IPS-NIHi11 (cell line): ENCODE results near the gene LAMA2.

Source experiments
- DNase-seq: peaks from one replicate; pipeline ENCODE4 v3.0.0; 2012; ENCODE audit warnings: mixed read lengths, low spot score

LAMA2 gene, protein sequence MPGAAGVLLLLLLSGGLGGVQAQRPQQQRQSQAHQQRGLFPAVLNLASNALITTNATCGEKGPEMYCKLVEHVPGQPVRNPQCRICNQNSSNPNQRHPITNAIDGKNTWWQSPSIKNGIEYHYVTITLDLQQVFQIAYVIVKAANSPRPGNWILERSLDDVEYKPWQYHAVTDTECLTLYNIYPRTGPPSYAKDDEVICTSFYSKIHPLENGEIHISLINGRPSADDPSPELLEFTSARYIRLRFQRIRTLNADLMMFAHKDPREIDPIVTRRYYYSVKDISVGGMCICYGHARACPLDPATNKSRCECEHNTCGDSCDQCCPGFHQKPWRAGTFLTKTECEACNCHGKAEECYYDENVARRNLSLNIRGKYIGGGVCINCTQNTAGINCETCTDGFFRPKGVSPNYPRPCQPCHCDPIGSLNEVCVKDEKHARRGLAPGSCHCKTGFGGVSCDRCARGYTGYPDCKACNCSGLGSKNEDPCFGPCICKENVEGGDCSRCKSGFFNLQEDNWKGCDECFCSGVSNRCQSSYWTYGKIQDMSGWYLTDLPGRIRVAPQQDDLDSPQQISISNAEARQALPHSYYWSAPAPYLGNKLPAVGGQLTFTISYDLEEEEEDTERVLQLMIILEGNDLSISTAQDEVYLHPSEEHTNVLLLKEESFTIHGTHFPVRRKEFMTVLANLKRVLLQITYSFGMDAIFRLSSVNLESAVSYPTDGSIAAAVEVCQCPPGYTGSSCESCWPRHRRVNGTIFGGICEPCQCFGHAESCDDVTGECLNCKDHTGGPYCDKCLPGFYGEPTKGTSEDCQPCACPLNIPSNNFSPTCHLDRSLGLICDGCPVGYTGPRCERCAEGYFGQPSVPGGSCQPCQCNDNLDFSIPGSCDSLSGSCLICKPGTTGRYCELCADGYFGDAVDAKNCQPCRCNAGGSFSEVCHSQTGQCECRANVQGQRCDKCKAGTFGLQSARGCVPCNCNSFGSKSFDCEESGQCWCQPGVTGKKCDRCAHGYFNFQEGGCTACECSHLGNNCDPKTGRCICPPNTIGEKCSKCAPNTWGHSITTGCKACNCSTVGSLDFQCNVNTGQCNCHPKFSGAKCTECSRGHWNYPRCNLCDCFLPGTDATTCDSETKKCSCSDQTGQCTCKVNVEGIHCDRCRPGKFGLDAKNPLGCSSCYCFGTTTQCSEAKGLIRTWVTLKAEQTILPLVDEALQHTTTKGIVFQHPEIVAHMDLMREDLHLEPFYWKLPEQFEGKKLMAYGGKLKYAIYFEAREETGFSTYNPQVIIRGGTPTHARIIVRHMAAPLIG (N-terminal part only)

DNA sequence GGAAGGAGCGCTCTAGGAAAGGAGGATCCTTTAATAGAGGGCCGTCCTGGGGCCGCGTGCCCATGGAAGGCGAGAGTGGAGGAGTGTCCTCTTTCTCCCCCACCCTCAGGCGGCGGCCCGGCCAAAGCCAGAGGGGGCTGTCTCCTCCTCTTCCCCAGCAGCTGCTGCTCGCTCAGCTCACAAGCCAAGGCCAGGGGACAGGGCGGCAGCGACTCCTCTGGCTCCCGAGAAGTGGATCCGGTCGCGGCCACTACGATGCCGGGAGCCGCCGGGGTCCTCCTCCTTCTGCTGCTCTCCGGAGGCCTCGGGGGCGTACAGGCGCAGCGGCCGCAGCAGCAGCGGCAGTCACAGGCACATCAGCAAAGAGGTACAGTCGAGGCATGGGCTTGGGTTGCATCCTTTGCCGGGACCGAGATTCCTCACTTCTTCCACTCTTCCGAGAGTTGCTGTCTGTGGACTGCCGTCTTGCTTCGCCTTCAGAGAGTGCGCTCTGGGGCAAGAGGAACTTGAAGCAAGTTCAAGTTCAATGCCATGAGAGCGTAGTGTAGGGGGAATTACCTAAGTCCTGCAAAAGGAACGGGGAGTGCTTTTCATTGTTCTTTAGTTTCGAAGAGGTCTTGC lies at the start of gene LAMA2:
Gene LAMA2, plus strand, starts transcription at position 148 of the 621 bp plus-strand sequence. Its CDS starts 108 bp downstream, at position 256.
- DNase-seq = peak; percentile 67

DNA sequence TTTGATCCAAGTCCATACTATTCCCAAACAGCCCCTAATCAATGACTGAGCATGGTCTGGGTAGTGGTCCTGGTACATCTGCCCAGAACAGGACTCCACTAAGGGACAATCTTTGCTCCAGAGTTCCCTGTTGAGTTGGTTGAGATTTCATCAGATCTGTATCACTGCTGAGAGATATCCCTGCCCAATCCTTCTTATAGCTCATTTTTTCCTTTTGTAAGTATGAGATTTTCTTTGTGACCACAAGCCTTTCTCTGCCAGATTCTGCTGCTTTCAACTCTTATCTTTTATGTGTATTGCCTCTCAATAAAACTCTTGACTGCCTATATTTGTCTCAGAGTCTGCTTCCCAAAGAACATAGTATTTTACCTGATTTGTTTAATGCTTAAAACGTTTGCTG lies 46.2 kb upstream of the LAMA2 start:
- DNase-seq = no peak

DNA sequence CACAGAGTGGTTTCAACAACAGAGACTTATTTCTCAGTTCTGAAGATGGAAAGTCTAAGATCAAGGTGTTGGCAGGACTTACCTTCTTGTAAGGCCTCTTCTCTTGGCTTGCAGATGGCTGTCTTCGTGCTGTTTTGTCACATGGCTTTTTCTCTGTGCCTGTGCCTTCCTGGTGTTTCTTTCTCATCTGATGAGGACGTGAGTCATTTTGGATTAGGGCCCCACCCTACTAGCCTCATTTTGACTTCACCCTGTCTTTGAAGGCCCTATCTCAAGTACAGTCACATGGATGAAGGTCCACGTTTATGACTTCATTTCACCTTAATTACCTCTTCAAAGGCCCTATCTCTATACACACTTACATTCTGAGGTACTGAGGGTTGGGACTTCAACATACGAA lies 41.4 kb upstream of the LAMA2 start:
- DNase-seq = no peak

DNA sequence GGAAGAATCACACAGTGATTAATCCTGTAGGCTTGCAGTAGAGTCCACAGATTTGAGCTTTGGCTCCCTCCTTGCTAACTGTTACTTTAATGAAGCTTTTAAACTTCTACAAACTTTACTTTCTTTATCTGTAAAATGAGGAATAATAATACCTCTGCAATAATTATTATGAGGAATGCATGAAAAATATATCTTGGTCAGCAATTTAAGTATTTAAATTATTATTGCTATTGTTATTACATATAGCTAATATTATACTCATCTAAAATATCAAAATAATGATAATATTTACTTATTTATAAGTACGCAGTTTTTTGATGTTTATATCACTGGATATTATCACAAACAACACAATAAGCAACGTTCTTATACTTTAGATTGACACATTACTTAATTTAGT lies 38.3 kb upstream of the LAMA2 start:
- no peak for DNase-seq

DNA sequence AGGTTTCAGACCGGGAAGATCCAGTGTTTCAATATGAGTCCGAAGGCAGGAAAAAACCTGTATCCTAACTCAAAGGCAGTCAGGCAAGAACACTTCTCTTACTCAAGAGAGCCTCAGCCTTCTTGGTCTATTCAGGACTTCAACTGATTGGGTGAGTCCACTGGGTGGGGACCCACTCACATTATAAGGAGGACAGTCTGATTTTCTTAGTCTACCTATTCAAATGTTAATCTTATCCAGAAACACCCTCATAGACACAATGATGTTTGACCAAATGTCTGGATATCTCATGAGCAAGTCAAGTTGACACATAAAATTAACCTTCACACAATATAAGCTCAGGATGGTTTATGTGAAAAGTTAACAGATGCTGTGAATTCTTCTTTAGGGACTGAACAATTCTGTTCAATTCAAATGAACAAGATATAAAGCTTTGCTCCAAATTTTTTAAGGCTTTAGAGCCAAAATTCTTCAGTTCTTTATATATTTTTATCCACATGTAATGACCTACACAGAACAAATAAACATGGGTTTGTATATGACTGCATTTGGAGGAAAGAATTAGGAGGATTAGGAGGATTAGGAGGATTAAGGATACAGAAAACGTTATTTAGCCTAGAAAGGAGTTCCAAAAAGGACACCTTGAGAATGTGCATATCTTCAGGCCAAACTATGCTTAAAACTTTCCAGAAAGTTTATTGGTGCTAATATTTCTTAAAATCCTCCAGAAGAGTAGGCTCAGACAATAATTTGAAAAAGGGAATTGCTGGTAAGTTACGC lies 35.3 kb upstream of the LAMA2 start:
- no peak for DNase-seq

DNA sequence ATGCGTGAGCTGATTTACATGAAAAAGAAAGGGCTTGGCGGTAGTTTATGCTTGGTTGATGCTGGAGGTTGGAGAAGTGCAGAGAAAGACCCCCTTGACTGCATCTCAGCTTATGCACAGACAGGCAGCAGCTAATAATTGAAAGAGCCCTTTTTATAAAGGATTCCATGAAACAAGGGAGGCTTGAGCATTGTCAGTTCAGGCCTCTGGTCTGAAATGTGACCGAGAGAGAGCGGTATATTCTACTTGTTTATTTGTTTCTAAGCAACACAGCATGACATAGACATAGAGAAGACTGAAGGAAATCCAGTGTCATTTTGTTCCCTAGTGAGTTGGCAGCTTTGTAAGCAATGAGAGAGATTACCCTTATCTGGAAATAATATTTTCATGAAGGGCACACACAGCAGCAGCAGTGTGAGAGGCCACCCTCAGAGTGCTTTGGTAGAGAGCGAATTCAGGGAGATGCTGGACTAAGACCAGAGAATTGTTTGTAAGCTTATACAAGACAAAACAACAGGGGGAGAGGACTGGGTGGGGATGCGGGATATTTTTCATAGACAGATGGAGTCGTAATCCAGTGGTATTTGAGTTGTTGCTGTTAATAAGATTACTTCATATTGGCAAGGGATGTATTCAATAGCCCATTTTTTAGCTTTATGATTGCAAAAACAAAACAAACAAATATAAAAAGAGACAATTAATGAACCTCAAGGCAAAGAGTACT lies 34.6 kb upstream of the LAMA2 start:
- DNase-seq = no peak

DNA sequence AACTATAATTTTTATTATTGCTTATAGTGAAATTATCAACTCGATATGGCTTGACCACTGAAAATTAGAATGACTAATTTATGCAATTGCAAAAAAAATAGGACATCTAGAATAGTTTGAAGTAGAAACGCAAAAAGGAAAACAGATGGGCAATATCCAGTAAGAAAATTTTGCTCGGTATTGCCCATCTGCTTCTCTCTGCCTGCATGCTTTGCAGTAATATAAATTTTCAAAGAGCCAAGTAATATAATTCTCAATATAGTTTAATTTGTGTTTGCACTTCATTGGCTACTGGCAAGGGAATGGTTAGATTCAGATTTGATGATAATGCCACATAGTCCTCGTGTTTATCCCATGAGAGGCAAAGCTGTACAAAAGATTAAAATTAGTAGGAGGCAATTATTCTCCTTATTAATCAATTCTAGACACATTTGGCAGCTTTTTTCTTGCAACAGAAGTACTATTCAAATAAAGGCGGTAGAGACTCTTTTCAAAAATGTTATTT lies 27.3 kb upstream of the LAMA2 start:
- DNase-seq = no peak

DNA sequence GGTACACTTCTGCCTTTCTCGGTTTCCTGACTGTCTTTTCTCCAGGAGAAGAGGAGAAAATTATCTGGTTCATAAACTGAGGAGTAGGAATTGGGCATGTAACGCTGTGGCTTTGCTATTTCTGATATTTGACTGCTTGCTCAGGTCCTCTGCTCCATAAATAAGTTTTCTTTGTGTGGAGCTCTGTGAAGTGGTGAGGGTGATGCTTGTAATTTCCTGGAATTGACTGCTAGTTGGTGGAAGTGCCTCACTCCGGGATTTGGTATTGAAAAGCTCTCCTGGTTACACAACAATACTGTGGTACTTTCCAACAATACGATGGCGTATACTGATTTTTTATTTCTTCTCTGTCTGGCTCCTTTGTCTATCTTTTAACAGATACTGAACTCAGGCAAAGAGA lies 25.1 kb upstream of the LAMA2 start:
- DNase-seq = no peak

DNA sequence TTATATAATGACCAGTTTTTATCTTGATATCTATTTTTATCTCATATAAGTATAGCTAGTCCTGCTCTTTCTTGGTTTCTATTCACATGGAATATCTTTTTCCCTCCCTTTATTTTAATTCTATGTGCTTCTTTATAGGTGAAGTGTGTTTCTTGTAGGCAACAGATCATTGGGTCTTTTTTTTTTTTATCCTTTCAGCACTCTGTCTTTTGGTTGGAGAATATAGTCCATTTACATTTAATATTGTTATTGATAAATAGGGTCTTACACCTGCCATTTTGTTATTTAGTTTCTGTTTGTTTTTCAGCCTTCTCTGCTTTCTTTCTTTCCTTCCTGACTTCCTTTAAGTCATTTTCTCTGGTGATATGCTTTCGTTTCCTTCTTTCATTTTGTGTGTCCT lies 22.2 kb upstream of the LAMA2 start:
- DNase-seq = no peak

DNA sequence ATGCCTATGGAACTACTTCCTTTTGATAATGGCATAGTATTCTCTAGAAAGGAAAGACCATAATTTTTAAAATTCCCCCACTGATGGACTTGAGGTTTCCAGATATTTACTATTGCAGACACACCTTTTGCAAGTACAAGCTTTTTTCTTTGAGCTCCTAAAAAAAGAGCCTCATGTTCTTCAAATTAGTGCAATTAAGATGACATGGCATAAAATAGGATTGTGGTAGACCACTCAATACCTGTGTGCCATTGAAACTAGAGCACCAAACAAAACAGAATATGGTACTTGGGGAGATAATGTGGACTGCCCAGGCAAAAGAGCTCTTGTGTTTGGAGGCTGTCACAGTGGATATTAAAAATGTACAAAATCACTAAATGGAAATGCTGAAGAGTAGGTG lies 19.0 kb upstream of the LAMA2 start:
- no peak for DNase-seq

DNA sequence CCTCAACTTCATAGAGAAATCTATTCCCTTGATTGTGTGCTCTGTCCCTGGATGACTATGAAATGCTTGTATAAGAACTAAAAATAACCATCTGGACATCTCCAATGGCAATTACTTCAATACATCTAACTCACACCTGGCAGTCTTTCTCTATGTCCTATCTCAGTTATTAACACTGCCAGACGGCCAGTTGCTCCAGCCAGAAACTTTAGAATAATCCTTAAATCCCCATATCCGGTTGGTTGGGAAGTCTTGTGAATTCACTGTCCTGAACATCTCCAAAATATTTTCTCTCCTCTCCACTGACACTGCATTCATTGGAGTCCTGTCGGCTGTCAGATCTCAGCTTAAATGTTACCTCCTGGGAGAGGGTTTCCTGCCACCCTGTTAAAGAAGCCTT lies 12.2 kb upstream of the LAMA2 start:
- no peak for DNase-seq

DNA sequence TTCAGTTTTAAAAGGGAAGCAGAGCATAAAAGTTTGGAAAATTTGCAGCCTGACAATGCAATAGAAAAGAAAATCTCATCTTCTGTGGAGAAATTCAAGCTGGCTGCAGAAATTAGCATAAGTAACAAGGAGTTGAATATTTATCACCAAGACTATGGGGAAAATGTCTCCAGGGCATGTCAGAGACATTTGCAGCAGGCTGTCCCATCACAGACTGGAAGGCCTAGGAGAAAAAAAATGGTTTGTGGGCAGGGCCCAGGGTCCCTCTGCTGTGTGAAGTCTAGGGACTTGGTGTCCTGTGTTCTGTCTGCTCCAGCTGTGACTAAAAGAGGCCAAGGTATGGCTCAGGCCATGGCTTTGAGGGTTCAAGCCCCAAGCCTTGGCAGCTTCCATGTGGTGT lies 8.1 kb upstream of the LAMA2 start:
- no peak for DNase-seq

DNA sequence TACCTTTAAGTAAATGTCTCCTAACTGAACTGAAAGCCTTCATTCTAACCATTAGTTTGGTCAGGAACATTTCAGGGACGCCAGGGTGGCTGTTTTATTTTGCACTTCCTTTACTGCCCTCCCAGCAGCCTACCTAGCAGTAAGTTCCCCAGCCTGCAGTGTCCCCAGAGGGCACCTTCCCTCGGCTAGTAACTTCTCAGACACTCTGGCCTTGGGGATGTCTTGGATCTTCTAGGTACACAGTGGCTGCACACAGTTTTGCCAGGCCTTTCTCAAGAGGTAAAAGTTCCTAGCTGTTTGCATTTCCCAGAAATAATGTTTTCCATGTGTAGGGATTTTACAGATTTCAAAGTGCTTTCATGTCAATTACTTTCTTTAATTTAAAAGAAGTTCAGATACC lies 378 bp upstream of the LAMA2 start:
- peak; percentile 11 for DNase-seq

DNA sequence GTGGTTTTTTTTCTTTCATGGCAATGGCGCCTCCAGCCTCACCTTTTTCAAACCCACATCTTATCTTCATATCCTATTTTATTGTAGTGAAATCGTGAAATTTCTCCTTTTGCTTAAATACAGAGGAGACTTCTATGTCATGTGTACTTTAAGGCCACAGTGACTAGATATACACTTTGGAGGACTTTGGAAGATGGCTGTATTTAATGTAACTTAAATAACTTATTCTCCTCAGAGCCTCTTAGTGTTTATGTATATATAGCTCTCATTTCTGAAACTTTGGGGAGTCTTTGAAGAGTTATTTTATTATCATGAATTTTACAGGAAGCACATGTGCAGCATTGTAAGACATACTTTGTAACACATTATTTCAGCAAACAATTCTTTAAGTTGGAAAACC lies 968 bp downstream of the LAMA2 start:
- DNase-seq = no peak

DNA sequence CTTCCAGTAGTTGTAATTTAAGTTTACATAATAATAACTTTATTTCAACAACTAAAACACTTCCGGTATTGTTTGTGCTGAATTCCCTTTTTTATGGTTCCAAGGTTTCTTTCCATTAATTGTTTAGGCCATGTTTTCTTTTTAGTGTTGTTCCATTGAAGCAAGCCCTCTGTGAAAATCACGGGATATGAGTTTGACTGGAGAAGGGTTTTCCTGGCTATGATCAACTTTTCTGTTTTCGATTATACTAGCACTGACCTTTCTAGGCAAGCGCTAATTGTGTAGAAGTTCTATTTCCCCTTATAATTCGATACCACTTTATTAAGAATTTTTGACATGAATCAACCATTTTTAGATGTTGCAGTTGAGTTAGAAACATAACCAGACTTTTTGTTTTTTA lies 2.4 kb downstream of the LAMA2 start:
- no peak for DNase-seq

DNA sequence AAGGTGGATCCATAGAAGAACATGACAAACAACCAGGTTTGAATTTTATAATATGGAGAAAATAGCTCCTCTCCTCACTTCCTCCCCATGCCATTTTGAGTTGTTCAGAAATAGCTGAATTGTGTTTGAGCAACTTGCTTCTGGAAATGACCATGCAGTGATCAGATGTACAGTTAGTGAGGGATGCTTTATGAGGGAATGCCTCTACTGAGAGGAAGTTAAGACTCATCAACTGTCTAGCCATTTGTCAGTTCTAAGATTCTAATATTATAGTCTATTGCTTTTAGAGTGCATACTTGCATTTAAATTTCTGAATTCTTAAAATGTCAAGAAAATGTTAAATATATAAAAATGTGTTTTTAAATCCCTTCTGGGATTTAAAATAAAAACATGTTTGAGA lies 3.8 kb downstream of the LAMA2 start:
- no peak for DNase-seq

DNA sequence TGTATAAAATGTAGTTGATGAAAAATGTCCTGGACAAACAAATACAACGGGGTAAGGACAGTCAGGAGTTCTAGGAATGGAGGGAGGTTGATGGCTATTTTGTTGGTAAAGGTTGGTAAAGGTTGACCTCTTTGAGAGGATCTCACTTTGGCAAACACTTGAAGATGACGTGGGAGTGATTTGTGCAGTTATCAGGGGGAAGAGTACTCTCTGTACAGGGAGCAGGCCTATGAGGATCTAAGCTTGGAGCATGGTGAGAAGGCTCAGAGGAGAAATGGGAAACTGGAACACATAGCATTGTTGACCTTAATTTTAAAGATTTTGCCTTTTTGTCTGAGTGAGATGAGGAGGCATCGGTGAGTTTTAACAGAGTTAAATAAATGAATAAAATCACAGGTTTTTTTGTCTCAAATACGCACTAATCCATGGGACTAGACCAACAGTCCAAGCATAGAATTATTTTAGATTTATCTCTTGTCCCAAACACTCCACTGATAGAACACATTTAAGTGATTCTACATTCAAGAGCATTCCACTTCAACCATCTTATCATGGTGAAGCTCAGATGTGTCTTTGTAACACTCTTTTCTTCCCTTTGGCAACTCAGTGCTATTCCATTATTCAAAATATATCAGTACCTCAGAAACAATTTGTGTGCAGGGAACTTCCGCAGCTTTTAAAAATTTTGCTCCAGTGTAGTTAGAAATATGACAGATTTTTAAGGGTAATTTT lies 5.7 kb downstream of the LAMA2 start:
- no peak for DNase-seq

DNA sequence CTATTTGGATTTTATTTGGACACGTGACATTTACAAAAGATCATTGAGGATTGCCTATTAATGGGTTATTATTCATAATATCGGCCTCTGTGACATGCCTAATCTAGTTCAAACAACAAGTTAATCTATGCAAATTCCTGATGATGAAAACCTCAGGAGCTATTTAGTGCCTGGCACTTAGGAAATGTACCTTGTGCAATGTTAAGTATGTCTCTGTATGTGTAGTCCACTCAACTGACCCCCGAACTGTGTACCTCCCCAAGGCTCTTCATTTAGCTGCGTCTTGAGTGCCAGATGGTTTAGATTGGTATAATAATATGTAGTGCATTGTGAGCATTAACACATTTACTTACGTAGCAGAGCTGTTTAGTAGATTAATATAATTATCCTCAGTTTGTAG lies 6.9 kb downstream of the LAMA2 start:
- DNase-seq = no peak

DNA sequence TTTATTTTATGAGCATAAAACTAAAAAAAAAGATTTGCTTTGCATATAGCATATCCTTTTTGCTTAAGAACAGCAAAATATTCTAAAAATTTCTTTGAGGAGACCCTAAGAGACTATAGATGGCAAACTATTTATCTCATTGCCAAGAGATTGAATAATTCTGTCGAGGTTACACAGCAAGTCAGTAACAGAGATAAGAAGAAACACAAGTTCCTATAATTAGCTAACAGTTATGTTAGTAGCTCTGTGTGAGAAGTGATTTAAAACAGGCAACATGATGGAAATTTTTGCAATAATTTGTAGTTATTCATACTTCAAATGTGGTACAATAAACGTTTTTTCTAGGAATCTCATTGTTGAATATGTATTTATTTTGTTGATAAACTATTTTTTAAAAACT lies 9.1 kb downstream of the LAMA2 start:
- no peak for DNase-seq
